H9 (cell line): ENCODE measurements around the gene TENT5C. TPM values are rescaled to one million over a fixed set of nuclear protein-coding genes. Genes with fewer than 3 reads are reported as not detected.

Source experiments
- DNase-seq: peaks from one replicate; pipeline ENCODE4 v3.0.0-alpha.2; 2017
- H2AFZ ChIP-seq: one replicate; pipeline ENCODE4 v1.6.1; 2013; ENCODE audit warnings: mild to moderate bottlenecking, low read length, control low read depth, moderate library complexity
- H2AK5ac ChIP-seq: 2 replicates; pipeline ENCODE4 v1.6.1; 2013; ENCODE audit warnings: low read length, control low read depth, mixed read lengths; ENCODE audit not compliant: insufficient read length
- H2BK120ac ChIP-seq: one replicate; pipeline ENCODE4 v1.6.1; 2013; ENCODE audit warnings: low read depth, mild to moderate bottlenecking, low read length, control low read depth, inconsistent platforms; ENCODE audit not compliant: poor library complexity, severe bottlenecking
- H2BK12ac ChIP-seq: 2 replicates; pipeline ENCODE4 v1.6.1; 2013; ENCODE audit warnings: low read length, control low read depth, mixed read lengths, low read depth; ENCODE audit not compliant: insufficient read length
- H2BK15ac ChIP-seq: 2 replicates; pipeline ENCODE4 v1.6.1; 2013; ENCODE audit warnings: low read depth, low read length, control low read depth
- H2BK20ac ChIP-seq: one replicate; pipeline ENCODE4 v1.6.1; 2013; ENCODE audit warnings: low read depth, mild to moderate bottlenecking, low read length, control low read depth, inconsistent platforms; ENCODE audit not compliant: poor library complexity, severe bottlenecking
- H2BK5ac ChIP-seq: 2 replicates; pipeline ENCODE4 v1.6.1; 2013; ENCODE audit warnings: low read length, control low read depth, mixed read lengths; ENCODE audit not compliant: insufficient read length
- H3K14ac ChIP-seq: 2 replicates; pipeline ENCODE4 v1.6.1; 2013; ENCODE audit warnings: low read length, control low read depth; ENCODE audit not compliant: insufficient read depth
- H3K18ac ChIP-seq: 2 replicates; pipeline ENCODE4 v1.6.1; 2013; ENCODE audit warnings: low read depth, mild to moderate bottlenecking, mixed read lengths, low read length, control low read depth; ENCODE audit not compliant: insufficient read length
- H3K23ac ChIP-seq: 2 replicates; pipeline ENCODE4 v1.6.1; 2013; ENCODE audit warnings: low read length, control low read depth, mixed read lengths, low read depth; ENCODE audit not compliant: insufficient read length
- H3K23me2 ChIP-seq: 2 replicates; pipeline ENCODE4 v1.6.1; 2013; ENCODE audit warnings: low read depth, mild to moderate bottlenecking, mixed read lengths, low read length, control low read depth; ENCODE audit not compliant: insufficient read length, poor library complexity, severe bottlenecking
- H3K27ac ChIP-seq: 2 replicates; pipeline ENCODE4 v1.5.1; 2013; ENCODE audit warnings: low read length, control low read depth, mixed read lengths, low read depth; ENCODE audit not compliant: insufficient read length
- H3K27me3 ChIP-seq: 2 replicates; pipeline ENCODE4 v1.6.1; 2013; ENCODE audit warnings: low read length, control low read depth, inconsistent platforms; ENCODE audit not compliant: insufficient read depth
- H3K4ac ChIP-seq: 2 replicates; pipeline ENCODE4 v1.6.1; 2013; ENCODE audit warnings: low read depth, mild to moderate bottlenecking, control low read depth, inconsistent platforms, low read length, moderate library complexity
- H3K4me1 ChIP-seq: 2 replicates; pipeline ENCODE4 v1.6.1; 2013; ENCODE audit warnings: low read length, control low read depth, inconsistent platforms; ENCODE audit not compliant: insufficient read depth
- H3K4me2 ChIP-seq: 2 replicates; pipeline ENCODE4 v1.6.1; 2013; ENCODE audit warnings: low read length, control low read depth, mixed read lengths; ENCODE audit not compliant: insufficient read length, insufficient read depth
- H3K56ac ChIP-seq: 2 replicates; pipeline ENCODE4 v1.6.1; 2013; ENCODE audit warnings: low read depth, mild to moderate bottlenecking, mixed read lengths, low read length, control low read depth; ENCODE audit not compliant: insufficient read length
- H3K79me1 ChIP-seq: 2 replicates; pipeline ENCODE4 v1.6.1; 2013; ENCODE audit warnings: low read depth, mild to moderate bottlenecking, moderate library complexity, low read length, control low read depth, inconsistent platforms; ENCODE audit not compliant: insufficient read depth, poor library complexity, severe bottlenecking
- H3K79me2 ChIP-seq: 2 replicates; pipeline ENCODE4 v1.6.1; 2013; ENCODE audit warnings: low read length, control low read depth, inconsistent platforms; ENCODE audit not compliant: insufficient read depth
- H3K9ac ChIP-seq: 2 replicates; pipeline ENCODE4 v1.6.1; 2013; ENCODE audit warnings: low read length, control low read depth, mixed read lengths; ENCODE audit not compliant: insufficient read length; ENCODE audit errors: extremely low read depth
- H3K9me3 ChIP-seq: one replicate; pipeline ENCODE4 v1.6.1; 2013; ENCODE audit warnings: low read depth, low read length, inconsistent platforms; ENCODE audit not compliant: control insufficient read depth
- H3T11ph ChIP-seq: one replicate; pipeline ENCODE4 v1.6.1; 2013; ENCODE audit warnings: mild to moderate bottlenecking, low read length, control low read depth, inconsistent platforms
- H4K20me1 ChIP-seq: one replicate; pipeline ENCODE4 v1.6.1; 2013; ENCODE audit not compliant: control insufficient read depth, insufficient read length, insufficient read depth
- H4K5ac ChIP-seq: 2 replicates; pipeline ENCODE4 v1.6.1; 2013; ENCODE audit warnings: low read depth, mild to moderate bottlenecking, mixed read lengths, low read length, control low read depth; ENCODE audit not compliant: insufficient read length
- H4K8ac ChIP-seq: replicated peaks from 2 replicates; pipeline ENCODE4 v1.6.1; 2013; ENCODE audit warnings: low read length, control low read depth, mixed read lengths, low read depth; ENCODE audit not compliant: insufficient read length
- H4K91ac ChIP-seq: 2 replicates; pipeline ENCODE4 v1.6.1; 2013; ENCODE audit warnings: low read depth, mild to moderate bottlenecking, moderate library complexity, mixed read lengths, low read length, control low read depth; ENCODE audit not compliant: insufficient read length
- H3K27ac Mint-ChIP-seq, 3 experiments: 2 replicates in 2 of 3; 3 replicates in 1 of 3; pipeline ENCODE4 v1.8.0; 2020 to 2021; ENCODE audit warnings: mixed read lengths in 3 of 3, mild to moderate bottlenecking in 1 of 3, moderate library complexity in 1 of 3
- H3K27me3 Mint-ChIP-seq: 2 replicates; pipeline ENCODE4 v1.8.0; 2021; ENCODE audit warnings: low read depth, mild to moderate bottlenecking, moderate library complexity, mixed read lengths
- H3K36me3 Mint-ChIP-seq, 3 experiments: 2 replicates in 2 of 3; 3 replicates in 1 of 3; pipeline ENCODE4 v1.8.0; 2020 to 2021; ENCODE audit warnings: low read depth in 3 of 3, mixed read lengths in 3 of 3; ENCODE audit not compliant: insufficient read depth in 1 of 3
- H3K4me1 Mint-ChIP-seq, 2 experiments: 2 replicates each; pipeline ENCODE4 v1.8.0; 2020; ENCODE audit warnings: mixed read lengths in 2 of 2
- H3K4me3 Mint-ChIP-seq, 2 experiments: 2 replicates in 1 of 2; 3 replicates in 1 of 2; pipeline ENCODE4 v1.8.0; 2020 to 2021; ENCODE audit warnings: mild to moderate bottlenecking in 2 of 2, mixed read lengths in 2 of 2, moderate library complexity in 1 of 2
- H3K9me3 Mint-ChIP-seq, 2 experiments: 2 replicates in 1 of 2; 3 replicates in 1 of 2; pipeline ENCODE4 v1.8.0; 2020; ENCODE audit warnings: mild to moderate bottlenecking in 2 of 2, mixed read lengths in 2 of 2, moderate library complexity in 1 of 2
- CTCF ChIP-seq: fragments of 200-600 bp; sonication (generic); conservative IDR thresholded peaks from 3 replicates; pipeline ENCODE4 v1.8.0; 2021; ENCODE audit warnings: antibody characterized with exemption, mild to moderate bottlenecking
- WGBS: extraction: QIAGEN DNeasy Blood & Tissue Kit; methylation state at CpG from one replicate; pipeline ENCODE4 v1.1.7; 2013; ENCODE audit warnings: missing lambda C conversion rate, low lambda C conversion rate, mixed read lengths; ENCODE audit not compliant: insufficient read length; ENCODE audit errors: extremely low coverage; 5-methylcytosine and 5-hydroxymethylcytosine counted together
- total RNA-seq: library from RNA; stranded (reverse); gene quantifications from 2 replicates; pipeline ENCODE4 v1.2.1, GENCODE V29; 2021

Gene TENT5C
- total RNA-seq, 1 experiment from 2014 or later, result 0.37 TPM

- H3K27ac ChIP-seq, result no peak overlapping the region
- no peak overlapping the region for H2BK12ac ChIP-seq
- no peak overlapping the region for H4K8ac ChIP-seq
- H3K18ac ChIP-seq, result no peak overlapping the region
- no peak overlapping the region for H2BK120ac ChIP-seq
- Mint-ChIP-seq H3K27me3 (peaks cover 69% of the 10 kb centered on the region), H3K36me3 (no peaks in the 10 kb centered on the region), H3K27ac (no peak overlapping the region), H3K9me3 (no peaks in the 10 kb centered on the region), H3K4me3 (no peak overlapping the region), H3K4me1 (peaks cover 9 to 12% of the 10 kb centered on the region in 2 experiments)
- no peaks in the 10 kb centered on the region for H3K23me2 ChIP-seq
- H3K79me2 ChIP-seq, result no peaks in the 10 kb centered on the region
- no peak overlapping the region for H3K4ac ChIP-seq
- no peak overlapping the region for H2BK5ac ChIP-seq
- no peak overlapping the region for H3K23ac ChIP-seq
- no peak overlapping the region for H3K9ac ChIP-seq
- no peaks in the 10 kb centered on the region for H3K4me1 ChIP-seq
- TF ChIP-seq CTCF, result no peak
- WGBS, result no CpG with 5 or more reads among the region's 9 CpGs
- H3K4me2 ChIP-seq, result no peak overlapping the region
- H3T11ph ChIP-seq, result no peak overlapping the region
- no peak overlapping the region for H3K14ac ChIP-seq
- no peak overlapping the region for H4K5ac ChIP-seq
- no peaks in the 10 kb centered on the region for H4K20me1 ChIP-seq
- H3K27me3 ChIP-seq, result no peaks in the 10 kb centered on the region; the same call in 1 of the 2 replicates
- no peak overlapping the region for H3K56ac ChIP-seq
- H2BK20ac ChIP-seq, result no peak overlapping the region
- H2AFZ ChIP-seq, result no peak overlapping the region
- H2AK5ac ChIP-seq, result no peak overlapping the region
- DNase-seq, result peak; percentile 8
- no peaks in the 10 kb centered on the region for H3K79me1 ChIP-seq
- no peaks in the 10 kb centered on the region for H3K9me3 ChIP-seq
- no peak overlapping the region for H2BK15ac ChIP-seq
- no peak overlapping the region for H4K91ac ChIP-seq
Measured at GRCh38 chr1:117613969-117614729, 8.3 kb downstream of the TENT5C start.
